ENCODE data around the gene SLC25A22. TPM values are rescaled to one million over a fixed set of nuclear protein-coding genes. Genes with fewer than 3 reads are reported as not detected.

The SLC25A22 gene
- total and polyA plus RNA-seq, 9 of the 15 experiments (the other 6 are each of a cell fraction or from before 2014, with no cell fraction given): 0.41 to 55.4 (median 11.4) TPM

- TF ChIP-seq VEZF1 (CRISPR knock-in tag; IDR thresholded peaks at IDR 0.05): peak; percentile 78
- no peak for TF ChIP-seq SMARCA5 (IDR thresholded peaks at IDR 0.05)
- no peak for TF ChIP-seq ZBTB34 (CRISPR knock-in tag; IDR thresholded peaks at IDR 0.05)
- TF ChIP-seq CCAR2 (IDR thresholded peaks at IDR 0.05; ENCODE audit: low read depth, low read length): no peak
- TF ChIP-seq ZNF121 (CRISPR knock-in tag; conservative IDR thresholded peaks at IDR 0.05): no peak
- no peak for TF ChIP-seq BRF1 (IDR thresholded peaks at IDR 0.05; ENCODE audit: borderline replicate concordance, extremely low read depth, insufficient read length)
- no peak for TF ChIP-seq RBM14 (IDR thresholded peaks at IDR 0.05; ENCODE audit: borderline replicate concordance, insufficient read depth, low read depth, low read length)
- peak; percentile 92 for TF ChIP-seq KDM5B (IDR thresholded peaks at IDR 0.05; ENCODE audit: insufficient replicate concordance, low read depth, low read length)
- TF ChIP-seq NCOA2 (IDR thresholded peaks at IDR 0.05; ENCODE audit: partially characterized antibody in 2 of 2): no peak
- TF ChIP-seq GTF2F1 (IDR thresholded peaks at IDR 0.05; ENCODE audit: low read depth, low read length): peak; percentile 43; the same call in 1 of the 2 replicates
- no peak for TF ChIP-seq THRAP3 (IDR thresholded peaks at IDR 0.05; ENCODE audit: borderline replicate concordance)
- peak; percentile 86; the same call in 1 of the 2 replicates for TF ChIP-seq GATAD2B (IDR thresholded peaks at IDR 0.05; ENCODE audit: borderline replicate concordance)
- no peak for TF ChIP-seq MAFK (IDR thresholded peaks at IDR 0.05; ENCODE audit: low read length)
- TF ChIP-seq, protein P1, sequence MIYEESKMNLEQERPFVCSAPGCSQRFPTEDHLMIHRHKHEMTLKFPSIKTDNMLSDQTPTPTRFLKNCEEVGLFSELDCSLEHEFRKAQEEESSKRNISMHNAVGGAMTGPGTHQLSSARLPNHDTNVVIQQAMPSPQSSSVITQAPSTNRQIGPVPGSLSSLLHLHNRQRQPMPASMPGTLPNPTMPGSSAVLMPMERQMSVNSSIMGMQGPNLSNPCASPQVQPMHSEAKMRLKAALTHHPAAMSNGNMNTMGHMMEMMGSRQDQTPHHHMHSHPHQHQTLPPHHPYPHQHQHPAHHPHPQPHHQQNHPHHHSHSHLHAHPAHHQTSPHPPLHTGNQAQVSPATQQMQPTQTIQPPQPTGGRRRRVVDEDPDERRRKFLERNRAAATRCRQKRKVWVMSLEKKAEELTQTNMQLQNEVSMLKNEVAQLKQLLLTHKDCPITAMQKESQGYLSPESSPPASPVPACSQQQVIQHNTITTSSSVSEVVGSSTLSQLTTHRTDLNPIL (CRISPR knock-in tag; IDR thresholded peaks at IDR 0.05): no peak
- no peak for TF ChIP-seq ATF1 (CRISPR knock-in tag; IDR thresholded peaks at IDR 0.05)
- TF ChIP-seq ATF1 (tag; IDR thresholded peaks at IDR 0.05): peak; percentile 59
- TF ChIP-seq HNRNPL (IDR thresholded peaks at IDR 0.05; ENCODE audit: low read depth, low read length): peak; percentile 58
- TF ChIP-seq, protein P2, sequence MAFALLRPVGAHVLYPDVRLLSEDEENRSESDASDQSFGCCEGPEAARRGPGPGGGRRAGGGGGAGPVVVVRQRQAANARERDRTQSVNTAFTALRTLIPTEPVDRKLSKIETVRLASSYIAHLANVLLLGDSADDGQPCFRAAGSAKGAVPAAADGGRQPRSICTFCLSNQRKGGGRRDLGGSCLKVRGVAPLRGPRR (CRISPR knock-in tag; IDR thresholded peaks at IDR 0.05): no peak
- TF ChIP-seq, protein P3, sequence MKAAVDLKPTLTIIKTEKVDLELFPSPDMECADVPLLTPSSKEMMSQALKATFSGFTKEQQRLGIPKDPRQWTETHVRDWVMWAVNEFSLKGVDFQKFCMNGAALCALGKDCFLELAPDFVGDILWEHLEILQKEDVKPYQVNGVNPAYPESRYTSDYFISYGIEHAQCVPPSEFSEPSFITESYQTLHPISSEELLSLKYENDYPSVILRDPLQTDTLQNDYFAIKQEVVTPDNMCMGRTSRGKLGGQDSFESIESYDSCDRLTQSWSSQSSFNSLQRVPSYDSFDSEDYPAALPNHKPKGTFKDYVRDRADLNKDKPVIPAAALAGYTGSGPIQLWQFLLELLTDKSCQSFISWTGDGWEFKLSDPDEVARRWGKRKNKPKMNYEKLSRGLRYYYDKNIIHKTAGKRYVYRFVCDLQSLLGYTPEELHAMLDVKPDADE (conservative IDR thresholded peaks at IDR 0.05; ENCODE audit: control insufficient read depth, low read depth, low read length): peak; percentile 48; the same call in 1 of the 2 replicates
- TF ChIP-seq PHF8 (IDR thresholded peaks at IDR 0.05; ENCODE audit: borderline replicate concordance, low read length): peak; percentile 91; the same call in 1 of the 2 replicates
- no peak for TF ChIP-seq ZNF134 (CRISPR knock-in tag; conservative IDR thresholded peaks at IDR 0.05)
- 0 out of 2 replicates have a peak, but pooled peaks have one; percentile 54 for TF ChIP-seq CBX1 (IDR thresholded peaks at IDR 0.05; ENCODE audit: low read depth)
- TF ChIP-seq PPARD (CRISPR knock-in tag; IDR thresholded peaks at IDR 0.05): no peak
Measured at GRCh38 chr11:819129-819931, 21.2 kb upstream of the SLC25A22 start (continued).

All from K562 (cell line).